RWPE2 (cell line): ENCODE measurements around the gene PHACTR1.
A peak's percentile ranks its signal among the peaks of the same experiment; 100 is the strongest.

Experiments
- ATAC-seq: fragments of 200-7000 bp; cut with Tn5 transposase; 3 replicates; pipeline ENCODE4 v1.9.1; 2021; ENCODE audit warnings: low read depth
- DNase-seq: peaks from one replicate; pipeline ENCODE4 v3.0.0-alpha.2; 2020; ENCODE audit warnings: low spot score
- H3K27ac ChIP-seq: fragments of 450-650 bp; 2 replicates; pipeline ENCODE4 v1.5.1; 2017; ENCODE audit warnings: mild to moderate bottlenecking; ENCODE audit not compliant: poor library complexity, severe bottlenecking
- H3K27me3 ChIP-seq: fragments of 250-450 bp; sonication (Bioruptor Pico); 2 replicates; pipeline ENCODE4 v1.5.1; 2021; ENCODE audit warnings: mild to moderate bottlenecking, moderate library complexity; ENCODE audit not compliant: insufficient read depth, poor library complexity, severe bottlenecking
- H3K36me3 ChIP-seq: fragments of 250-450 bp; sonication (Bioruptor Pico); 2 replicates; pipeline ENCODE4 v1.5.1; 2020; ENCODE audit warnings: low read depth, mild to moderate bottlenecking, moderate library complexity
- H3K4me1 ChIP-seq: fragments of 250-450 bp; sonication (Bioruptor Pico); 2 replicates; pipeline ENCODE4 v1.5.1; 2021; ENCODE audit warnings: mild to moderate bottlenecking, moderate library complexity; ENCODE audit not compliant: insufficient read depth, poor library complexity, severe bottlenecking
- H3K4me3 ChIP-seq: fragments of 250-450 bp; sonication (Bioruptor Pico); 2 replicates; pipeline ENCODE4 v1.5.1; 2021; ENCODE audit warnings: mild to moderate bottlenecking, moderate library complexity; ENCODE audit not compliant: severe bottlenecking
- H3K9me3 ChIP-seq: fragments of 250-450 bp; sonication (Bioruptor Pico); 2 replicates; pipeline ENCODE4 v1.5.1; 2021; ENCODE audit warnings: mild to moderate bottlenecking, moderate library complexity; ENCODE audit not compliant: severe bottlenecking
- TF ChIP-seq, protein P1 (sequence below): fragments of 450-650 bp; IDR thresholded peaks from one replicate; pipeline ENCODE4 v1.5.1; 2017; ENCODE audit warnings: mild to moderate bottlenecking, moderate library complexity; ENCODE audit not compliant: poor library complexity, severe bottlenecking

Gene PHACTR1

DNA sequence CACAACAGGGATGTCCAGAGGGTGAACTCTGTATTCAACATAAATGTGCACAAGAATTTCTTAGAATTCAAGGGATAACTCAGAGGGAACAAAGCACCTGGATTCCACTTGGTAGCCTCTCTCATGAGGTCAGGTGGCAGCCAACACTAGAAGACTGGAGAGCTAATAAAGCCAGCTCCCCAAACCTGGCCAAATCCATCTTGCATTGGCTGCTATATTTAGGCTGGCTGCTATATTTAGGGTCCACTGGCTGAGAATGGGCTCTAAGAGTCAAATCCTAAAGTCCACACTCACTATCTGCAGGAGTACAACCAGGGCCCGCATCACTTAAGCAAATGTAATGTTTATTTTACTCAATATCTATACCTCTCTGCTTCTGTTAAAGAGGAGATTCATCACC lies 591.8 kb downstream of the PHACTR1 start:
- TF ChIP-seq, protein P1, sequence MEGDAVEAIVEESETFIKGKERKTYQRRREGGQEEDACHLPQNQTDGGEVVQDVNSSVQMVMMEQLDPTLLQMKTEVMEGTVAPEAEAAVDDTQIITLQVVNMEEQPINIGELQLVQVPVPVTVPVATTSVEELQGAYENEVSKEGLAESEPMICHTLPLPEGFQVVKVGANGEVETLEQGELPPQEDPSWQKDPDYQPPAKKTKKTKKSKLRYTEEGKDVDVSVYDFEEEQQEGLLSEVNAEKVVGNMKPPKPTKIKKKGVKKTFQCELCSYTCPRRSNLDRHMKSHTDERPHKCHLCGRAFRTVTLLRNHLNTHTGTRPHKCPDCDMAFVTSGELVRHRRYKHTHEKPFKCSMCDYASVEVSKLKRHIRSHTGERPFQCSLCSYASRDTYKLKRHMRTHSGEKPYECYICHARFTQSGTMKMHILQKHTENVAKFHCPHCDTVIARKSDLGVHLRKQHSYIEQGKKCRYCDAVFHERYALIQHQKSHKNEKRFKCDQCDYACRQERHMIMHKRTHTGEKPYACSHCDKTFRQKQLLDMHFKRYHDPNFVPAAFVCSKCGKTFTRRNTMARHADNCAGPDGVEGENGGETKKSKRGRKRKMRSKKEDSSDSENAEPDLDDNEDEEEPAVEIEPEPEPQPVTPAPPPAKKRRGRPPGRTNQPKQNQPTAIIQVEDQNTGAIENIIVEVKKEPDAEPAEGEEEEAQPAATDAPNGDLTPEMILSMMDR, result no peak
- H3K36me3 ChIP-seq, result peaks cover 59% of the 10 kb centered on the region
- no peaks in the 10 kb centered on the region for H3K9me3 ChIP-seq
- no peak overlapping the region for H3K4me3 ChIP-seq
- peak overlapping the region; percentile 90 for H3K27ac ChIP-seq
- peaks cover 26% of the 10 kb centered on the region for H3K4me1 ChIP-seq
- DNase-seq (no peak), ATAC-seq (no peak)
- no peaks in the 10 kb centered on the region for H3K27me3 ChIP-seq

DNA sequence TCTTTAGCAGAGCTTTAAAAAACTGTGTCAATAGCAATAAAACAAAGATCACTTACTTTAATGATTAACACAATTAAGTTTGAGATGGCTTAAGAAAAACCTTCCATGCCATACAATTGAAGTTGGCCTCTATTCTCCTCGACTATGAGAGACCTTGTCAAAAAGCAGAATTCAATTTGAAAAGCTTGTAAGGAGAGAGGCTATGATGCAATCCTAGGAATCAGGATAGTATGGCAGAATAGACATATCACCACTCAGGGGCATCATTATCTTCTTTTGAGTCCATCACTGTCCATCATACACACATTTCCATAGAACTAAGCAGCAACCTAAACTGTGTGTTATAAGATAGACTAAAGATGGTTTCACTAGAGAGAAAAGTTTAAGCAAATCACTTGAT lies 594.6 kb downstream of the PHACTR1 start:
- no peaks in the 10 kb centered on the region for H3K27me3 ChIP-seq
- H3K9me3 ChIP-seq, result no peaks in the 10 kb centered on the region
- H3K4me1 ChIP-seq, result peaks cover 13% of the 10 kb centered on the region
- DNase-seq, result no peak
- H3K36me3 ChIP-seq, result peaks cover 63% of the 10 kb centered on the region
- no peak overlapping the region for H3K4me3 ChIP-seq
- H3K27ac ChIP-seq, result no peak overlapping the region
- ATAC-seq, result no peak
- TF ChIP-seq, protein P1, result no peak

DNA sequence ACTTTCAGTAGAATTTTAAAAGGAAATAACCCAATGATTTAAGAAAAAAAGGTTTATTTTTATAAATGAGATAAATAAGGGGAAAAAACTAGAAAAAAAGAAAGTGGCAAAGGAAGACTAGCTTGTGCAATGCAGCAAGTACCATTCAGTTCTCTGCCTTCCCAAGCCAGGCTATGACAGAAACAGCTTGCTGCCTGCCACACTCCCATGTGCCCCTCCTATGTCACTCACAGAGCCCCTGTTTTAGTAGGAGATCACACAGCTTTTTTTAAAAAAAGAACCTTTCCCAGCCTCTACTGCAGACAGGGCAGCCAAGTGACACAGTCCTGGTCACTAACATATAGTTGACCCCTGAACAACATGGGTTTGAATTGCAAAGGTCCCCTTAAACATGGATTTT lies 598.2 kb downstream of the PHACTR1 start:
- H3K4me1 ChIP-seq, result no peaks in the 10 kb centered on the region
- no peak for DNase-seq

DNA sequence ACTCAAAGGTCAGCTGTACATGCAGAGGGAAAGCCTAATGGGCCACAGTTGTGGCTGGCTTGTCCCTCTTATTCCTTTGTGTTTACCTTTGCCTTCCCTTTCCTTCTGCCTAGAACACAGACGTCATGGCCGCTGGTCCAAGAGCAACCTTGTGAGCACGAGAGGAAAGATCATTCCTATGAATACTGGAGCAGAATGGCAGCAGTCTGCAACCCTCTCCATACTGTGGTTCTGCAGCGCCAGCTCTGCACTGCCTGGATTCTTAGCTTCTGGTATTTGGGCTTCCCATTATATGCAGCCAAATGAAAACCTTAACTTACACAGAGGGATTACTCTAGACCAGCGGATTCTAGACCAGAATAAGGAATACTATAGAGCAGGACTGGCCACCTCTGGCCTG lies 599.3 kb downstream of the PHACTR1 start:
- Histone ChIP-seq H3K27ac (no peak overlapping the region), H3K27me3 (no peaks in the 10 kb centered on the region), H3K4me3 (no peak overlapping the region), H3K36me3 (peaks cover 81% of the 10 kb centered on the region), H3K4me1 (no peaks in the 10 kb centered on the region), H3K9me3 (no peaks in the 10 kb centered on the region)
- ATAC-seq (no peak), DNase-seq (no peak)
- TF ChIP-seq, protein P1, result no peak

More for the DNA sequence above, 598.2 kb downstream of the PHACTR1 start:
- Histone ChIP-seq H3K27ac (no peak overlapping the region), H3K4me3 (no peak overlapping the region), H3K9me3 (no peaks in the 10 kb centered on the region), H3K36me3 (peaks cover 73% of the 10 kb centered on the region), H3K27me3 (no peaks in the 10 kb centered on the region)
- TF ChIP-seq, protein P1, result no peak
- ATAC-seq, result no peak

DNA sequence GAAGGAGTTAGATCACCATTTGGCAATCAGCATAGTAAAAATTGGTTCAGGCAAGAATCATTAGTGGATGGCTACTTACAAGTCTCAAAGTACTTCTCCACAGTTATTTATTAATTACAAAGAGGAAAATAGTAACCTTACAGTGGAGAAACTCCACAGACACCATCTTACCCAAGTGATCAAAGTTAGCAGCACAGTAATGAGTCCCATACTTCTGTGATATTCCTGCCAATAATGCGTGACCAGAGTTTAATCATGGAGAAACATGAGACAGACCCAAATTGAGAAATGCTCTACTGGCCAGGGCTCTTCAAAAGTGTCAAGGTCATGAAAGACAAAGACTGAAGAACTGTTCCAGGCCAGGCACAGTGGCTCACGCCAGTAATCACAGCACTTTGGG lies 602.3 kb downstream of the PHACTR1 start:
- H3K4me1 ChIP-seq, result no peaks in the 10 kb centered on the region
- TF ChIP-seq, protein P1, result no peak
- no peak overlapping the region for H3K27ac ChIP-seq
- H3K36me3 ChIP-seq, result peaks cover 81% of the 10 kb centered on the region
- DNase-seq (no peak), ATAC-seq (no peak)
- no peak overlapping the region for H3K4me3 ChIP-seq
- H3K9me3 ChIP-seq, result no peaks in the 10 kb centered on the region
- no peaks in the 10 kb centered on the region for H3K27me3 ChIP-seq
